GM18909 (cell line): Measurements from ENCODE around the gene THSD4.

Source experiments
- ATAC-seq: cut with Tn5 transposase; IDR thresholded peaks from one replicate; pipeline ENCODE4 v1.9.1; 2021; ENCODE audit warnings: mild to moderate bottlenecking; ENCODE audit not compliant: unreplicated experiment, poor library complexity

THSD4 gene

DNA sequence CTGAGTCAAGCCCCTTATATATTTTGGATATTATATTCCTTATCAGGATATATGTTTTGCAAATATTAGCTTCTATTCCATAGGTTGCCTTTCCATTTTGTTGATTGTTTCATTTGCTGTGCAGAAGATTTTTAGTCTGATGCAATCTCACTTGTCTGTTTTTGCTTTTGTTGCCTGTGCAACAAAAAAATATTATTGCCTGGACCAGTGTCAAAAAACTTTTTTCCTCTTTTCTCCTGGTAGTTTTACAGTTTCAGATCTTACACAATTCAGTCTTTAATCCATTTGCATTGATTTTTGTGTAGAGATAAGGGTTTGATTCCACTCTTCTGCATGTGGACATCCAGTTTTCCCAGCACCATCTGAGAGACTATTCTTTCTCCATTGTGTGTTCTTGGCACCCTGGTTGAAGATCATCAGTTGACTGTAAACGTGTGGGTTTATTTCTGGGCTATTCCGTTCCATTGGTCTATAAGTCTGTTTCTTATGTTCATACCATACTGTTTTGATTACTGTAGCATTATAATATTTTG lies 466.2 kb downstream of the THSD4 start:
- ATAC-seq = no peak

GRCh38 chr15:71585159-71585558 lies 469.9 kb downstream of the THSD4 start:
- no peak for ATAC-seq

DNA sequence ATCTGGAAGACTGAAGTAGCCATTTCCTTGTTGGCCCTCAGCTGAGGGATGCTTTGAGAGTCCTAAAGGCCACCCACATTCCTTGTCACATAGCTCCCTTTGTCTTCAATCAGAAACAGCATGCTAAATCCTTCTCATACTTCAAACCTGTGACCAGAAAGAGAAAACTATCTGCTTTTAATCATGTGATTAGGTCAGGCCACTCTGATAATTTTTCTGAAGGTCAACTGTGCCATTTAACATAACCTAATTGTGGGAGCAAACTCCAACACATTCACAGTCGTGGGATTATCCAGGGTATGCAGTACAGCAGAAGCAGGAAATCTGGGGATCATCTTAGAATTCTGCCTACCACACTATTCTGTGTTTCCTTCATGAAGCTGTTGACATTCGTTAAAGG lies 471.2 kb downstream of the THSD4 start:
- no peak for ATAC-seq

DNA sequence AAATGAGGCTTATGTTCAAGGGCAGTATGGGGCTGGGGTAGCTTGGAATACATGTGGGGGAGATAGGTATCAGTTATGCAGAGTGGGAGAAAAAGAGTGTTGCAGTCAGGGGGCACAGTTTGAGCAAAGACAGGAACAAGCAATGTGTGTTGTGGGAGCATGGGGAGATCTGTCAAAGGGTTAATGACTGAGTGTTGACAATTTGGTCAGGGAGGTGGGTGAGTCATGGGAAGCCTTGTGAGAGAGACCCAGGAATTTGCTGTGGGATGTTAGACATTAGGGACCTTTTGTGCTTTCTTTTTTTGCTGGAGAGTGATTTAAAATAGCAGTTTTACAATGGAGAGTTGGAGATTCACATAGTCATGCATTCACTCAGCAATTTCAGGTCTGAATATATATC lies 473.5 kb downstream of the THSD4 start:
- no peak for ATAC-seq

DNA sequence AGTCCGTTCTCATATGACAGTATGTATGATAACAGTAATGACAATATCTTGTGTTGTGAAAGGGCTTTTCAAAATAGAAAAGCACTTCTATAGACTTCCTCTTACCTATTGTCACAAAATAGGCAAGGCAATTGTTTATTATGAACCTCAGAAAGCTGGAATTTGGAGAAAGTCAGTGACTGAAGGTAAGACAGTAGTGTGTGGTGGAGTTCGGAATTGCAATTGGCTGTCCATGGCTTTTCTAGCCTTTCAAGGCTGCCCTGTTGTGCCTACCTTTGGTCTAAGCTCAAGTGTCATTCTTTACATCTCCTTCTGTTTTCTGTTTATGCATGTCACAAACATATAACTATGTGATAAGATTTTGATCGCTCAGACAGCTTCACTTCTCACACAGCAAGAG lies 475.8 kb downstream of the THSD4 start:
- no peak for ATAC-seq

GRCh38 chr15:71592203-71592602 lies 476.9 kb downstream of the THSD4 start:
- no peak for ATAC-seq

DNA sequence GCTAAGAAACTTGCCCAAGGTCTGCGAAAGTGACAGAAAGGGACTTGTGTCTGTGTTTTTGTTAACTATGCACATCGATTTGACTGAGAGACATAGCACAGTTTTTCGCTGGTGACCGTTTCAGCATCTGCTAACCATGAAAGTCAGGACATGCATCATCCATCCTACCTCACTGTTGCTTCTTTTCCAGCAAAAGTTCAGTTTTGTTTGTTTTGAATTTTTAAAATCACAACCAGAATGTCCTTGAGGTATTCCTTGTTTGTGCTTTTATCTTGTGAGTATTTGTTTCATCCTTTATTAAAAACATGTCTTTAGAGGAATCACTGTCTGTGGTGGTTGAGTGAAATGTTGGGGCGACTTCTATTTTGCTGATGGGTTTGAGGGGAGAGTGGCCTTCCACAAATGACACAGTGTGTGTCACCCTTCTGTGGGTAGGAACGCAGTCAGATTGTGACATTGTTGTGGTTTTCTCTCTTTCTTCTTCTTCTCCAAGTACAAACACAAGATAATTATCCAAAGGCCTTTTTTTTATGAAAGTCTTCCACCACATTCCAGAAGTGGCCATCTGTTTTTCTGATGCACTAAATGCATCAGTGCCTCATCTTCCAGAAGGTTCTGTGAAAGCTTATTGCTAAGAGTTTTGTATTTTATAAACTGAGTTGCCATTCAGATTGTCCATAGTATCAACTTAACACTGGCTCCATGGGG lies 480.7 kb downstream of the THSD4 start:
- no peak for ATAC-seq

- no peak for ATAC-seq
These were observed 481.4 kb downstream of the THSD4 start for GRCh38 chr15:71596672-71597071.

DNA sequence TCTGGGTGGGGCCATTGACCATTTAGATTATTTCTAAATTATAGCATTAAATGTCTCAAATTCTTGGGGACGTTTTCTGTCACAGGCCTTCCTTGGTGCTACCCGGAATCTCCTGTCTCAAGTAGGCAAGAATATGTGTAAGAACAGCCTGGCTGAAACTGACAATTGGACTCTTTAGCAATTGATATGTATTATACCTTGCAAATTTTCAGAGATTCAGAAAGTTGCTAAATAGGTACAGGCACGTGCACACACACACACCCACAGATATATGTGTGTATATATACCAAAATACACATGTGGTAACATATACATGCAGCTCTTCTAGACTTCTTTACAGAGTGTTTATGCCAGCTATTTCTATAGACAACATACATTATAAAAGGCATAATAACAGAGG lies 481.9 kb downstream of the THSD4 start:
- no peak for ATAC-seq

GRCh38 chr15:71597637-71598036 lies 482.4 kb downstream of the THSD4 start:
- ATAC-seq = no peak

GRCh38 chr15:71598741-71599140 lies 483.5 kb downstream of the THSD4 start:
- ATAC-seq = no peak

DNA sequence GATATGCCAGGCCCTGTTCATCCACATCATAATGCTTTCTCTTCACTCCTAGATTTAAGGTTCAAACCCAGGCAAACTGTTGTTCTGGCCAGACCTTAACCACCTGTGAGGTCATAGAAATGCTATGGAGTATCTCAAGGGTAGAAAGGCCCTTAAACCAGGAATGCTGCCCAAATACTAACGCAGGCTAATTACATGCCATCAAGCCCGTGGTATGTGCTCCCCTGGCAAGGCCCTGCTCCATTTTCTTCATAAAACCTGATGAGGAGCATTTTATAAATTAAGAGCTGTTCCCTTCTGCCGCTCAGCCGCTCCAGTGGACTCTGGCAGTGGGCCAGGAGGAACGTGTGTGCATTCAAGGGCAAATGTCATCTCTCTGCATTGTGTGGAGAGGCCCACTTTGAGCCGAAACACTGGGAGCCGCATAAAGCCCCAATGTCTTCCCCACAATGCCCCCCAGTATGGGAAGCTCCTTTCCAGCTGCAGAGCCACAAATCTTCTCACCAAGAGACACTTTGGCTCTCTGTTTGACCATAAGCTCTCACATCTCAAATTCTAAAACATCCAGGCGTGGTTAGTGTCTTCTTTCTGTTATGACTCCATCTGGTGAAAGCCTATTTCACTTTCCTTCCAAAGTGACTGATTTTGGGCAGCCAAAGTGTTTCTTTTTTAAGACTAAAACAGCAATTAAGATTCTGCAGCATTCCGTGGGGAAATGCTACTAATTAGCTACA lies 484.3 kb downstream of the THSD4 start:
- no peak for ATAC-seq

- no peak for ATAC-seq
These were observed 485.0 kb downstream of the THSD4 start for GRCh38 chr15:71600237-71600636.

DNA sequence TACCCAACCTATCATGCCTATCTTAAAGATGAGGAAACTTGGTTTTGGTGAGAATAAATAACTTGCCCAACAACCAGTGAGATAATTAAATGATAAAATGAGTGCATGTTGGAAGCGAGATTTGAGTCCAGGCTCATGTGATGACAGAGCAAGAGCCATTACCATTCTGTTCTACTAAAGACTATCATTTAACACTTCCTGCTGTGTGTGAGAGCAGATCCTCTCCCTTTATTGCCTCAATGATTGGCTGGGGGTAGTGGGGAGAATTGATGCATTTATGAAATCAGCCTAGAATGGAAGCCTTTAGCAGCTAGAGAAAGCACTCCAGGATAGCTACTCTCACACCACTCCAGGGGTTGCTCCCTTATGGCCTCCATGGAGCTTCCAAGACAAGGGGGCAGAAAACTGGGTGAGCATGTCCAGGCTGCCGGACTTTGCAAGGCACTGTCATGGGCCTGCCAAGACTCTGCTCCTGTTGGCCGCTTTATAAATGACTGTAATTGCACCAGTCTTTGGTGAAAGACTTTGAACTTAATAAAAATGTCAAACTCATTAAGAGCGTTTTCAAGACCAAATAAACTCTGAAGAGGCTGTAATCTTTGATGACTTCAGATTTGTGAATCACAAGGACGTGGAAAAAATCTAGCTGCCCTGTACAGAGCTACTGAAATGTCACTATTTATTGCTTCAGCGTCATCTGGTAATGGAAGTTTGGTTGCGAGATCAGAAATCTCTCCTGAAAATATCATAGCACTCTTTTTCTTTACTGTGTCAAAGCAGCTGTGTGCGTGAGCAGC lies 486.0 kb downstream of the THSD4 start:
- ATAC-seq = no peak

GRCh38 chr15:71603379-71603778 lies 488.1 kb downstream of the THSD4 start:
- ATAC-seq = no peak

DNA sequence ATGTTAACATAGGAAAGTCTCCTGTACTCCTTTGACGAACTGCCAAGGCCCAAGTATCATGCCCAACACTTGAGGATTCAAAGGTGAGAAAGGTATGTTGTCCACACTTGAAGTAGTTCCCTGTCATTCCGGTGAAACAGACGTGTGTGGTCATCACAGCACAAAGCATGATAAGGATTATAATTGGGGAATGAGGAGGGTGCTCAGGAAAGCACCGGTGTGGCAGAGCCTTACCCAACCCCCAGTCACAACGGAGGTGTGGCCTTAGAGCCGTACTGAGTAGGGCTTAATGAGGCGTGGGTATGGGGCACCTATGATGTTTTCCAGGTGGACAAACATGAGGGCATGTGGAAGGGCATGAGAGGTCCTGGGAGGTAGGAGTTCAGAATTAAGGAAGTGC lies 492.1 kb downstream of the THSD4 start:
- ATAC-seq = no peak

- ATAC-seq = no peak
These were observed 495.7 kb downstream of the THSD4 start for GRCh38 chr15:71610728-71611552.

DNA sequence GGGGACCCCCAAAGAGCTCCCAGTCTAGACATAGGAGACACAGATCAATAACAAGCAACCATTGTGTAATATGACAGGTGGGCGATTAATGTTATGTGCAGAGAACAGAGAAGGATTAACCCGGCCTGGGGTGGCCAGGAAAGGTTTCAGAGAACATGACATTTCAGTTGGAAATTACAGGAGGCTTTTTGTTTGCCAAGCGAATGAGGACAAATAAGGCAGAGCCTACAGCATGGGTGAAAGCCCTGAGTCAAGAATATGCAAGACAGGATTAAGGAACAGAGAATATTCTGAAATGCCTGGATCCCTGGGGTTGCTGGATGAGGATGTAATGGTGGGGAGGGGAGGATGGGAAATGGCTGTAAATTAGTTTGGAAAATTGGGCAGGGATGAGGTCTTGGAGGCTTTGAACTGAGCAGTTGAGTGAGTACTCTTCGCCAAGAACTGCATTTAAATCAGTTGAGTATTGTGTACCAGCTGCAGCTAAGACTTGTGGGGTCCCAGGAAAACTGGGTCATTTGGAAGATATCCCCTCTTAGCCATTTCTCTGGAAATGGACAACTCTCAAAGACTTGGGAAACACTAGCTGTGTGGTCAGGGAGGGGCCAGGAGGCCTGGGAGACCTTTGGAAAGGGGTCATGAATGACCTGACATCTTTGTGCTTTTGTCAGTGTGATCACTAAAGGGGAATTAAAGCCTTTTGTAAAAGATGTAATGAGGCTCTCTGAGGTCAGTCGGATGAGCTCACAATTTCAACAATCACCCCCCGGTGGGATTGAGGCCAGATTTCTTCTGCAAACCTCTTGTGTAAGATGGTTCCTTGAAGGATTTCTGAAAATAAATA lies 496.5 kb downstream of the THSD4 start:
- no peak for ATAC-seq

DNA sequence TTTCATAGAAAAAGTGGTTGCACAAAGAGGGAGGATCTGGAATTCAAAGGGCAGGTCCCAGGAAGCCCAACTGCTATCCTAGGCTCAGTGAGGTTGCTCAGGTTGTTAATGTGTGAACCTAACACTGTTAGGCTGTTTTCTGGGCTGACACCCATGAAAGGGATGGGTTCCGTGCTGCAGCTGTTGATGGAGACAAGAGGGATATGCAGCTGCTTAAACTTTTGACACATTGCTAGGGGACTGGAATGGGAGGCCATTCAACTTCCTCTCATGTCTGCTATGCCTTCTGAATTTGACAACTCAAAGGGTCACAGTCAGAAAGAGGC lies 497.1 kb downstream of the THSD4 start:
- ATAC-seq = no peak
